ENCODE results near the gene GRIA1. TPM values are rescaled to one million over a fixed set of nuclear protein-coding genes. Genes with fewer than 3 reads are reported as not detected.

The GRIA1 gene
- total RNA-seq, 3 donors from 2014 or later (not counting 1 experiment from before 2014, with no cell fraction given): not detected

DNA sequence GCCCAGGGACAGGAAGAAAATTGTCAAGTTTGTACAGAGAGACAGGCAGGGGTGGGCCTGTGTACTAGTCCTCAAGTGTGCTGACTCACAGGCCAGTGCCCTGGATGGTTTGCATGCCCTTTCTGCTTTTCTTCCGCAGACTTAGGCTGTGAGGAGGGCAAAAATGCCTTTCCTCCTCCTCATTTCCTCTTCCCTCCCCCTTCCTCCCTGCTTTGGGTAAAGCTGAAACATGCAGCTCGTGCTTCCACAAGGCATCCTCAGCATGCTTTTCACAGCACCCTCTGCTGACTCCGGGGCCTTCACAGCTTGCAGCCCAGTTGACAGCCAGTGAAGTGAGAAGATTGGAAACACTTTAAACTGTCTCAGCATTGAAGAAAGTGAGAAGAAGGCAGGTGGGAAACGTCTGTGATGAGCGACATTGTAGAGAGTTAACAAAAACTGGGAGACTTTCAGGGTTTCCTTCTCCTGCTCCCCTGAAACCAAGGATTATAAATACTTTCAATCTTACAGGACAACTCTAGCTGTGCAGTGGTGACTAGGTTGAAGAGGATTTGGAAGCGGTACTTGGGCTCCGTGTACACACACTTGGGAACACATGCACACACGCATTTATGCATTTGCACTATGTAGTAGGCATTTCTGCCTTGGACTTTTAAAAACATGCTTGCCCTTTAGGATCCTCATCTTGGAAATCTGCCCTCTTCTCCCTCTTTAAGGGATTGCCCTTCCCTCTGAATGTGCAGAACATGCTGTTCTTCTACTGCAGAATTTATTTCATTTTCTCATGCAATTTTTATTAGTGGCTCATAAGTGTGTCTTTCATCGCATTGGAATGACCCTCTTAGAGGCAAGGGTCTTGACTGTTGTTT, 138.8 kb downstream of the GRIA1 start:
- WGBS (ENCODE audit: insufficient coverage): 53% methylated on average over 7 of the region's 9 CpGs
- ATAC-seq: no peak
- no peaks in the 10 kb centered on the region for H3K4me1 Mint-ChIP-seq

DNA sequence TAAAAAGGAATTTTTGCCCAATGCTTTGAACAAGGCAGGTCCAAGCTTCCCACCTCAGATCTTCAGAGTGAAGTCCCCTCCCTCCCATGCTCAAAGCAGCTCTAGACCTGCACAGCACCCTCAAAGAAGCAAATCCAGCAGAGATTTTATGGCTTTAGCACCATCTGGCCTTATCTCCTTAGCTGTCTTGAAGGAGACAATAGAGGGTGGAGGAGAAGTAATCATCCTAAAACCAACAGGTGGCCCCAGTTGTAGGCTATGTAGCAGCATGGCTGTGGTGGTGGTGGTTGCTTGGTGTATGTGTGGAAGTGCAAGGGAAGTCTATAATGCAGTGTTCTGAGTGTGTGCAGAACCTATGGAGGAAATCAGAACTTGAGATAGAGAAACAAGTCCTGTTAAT, 140.1 kb downstream of the GRIA1 start:
- TF ChIP-seq CTCF (IDR thresholded peaks at IDR 0.05): no peak
- no peaks in the 10 kb centered on the region for H3K9me3 Mint-ChIP-seq
- H3K4me1 Mint-ChIP-seq: no peaks in the 10 kb centered on the region
- ATAC-seq (no peak), DNase-seq (no peak)
- intact Hi-C loops (cut with micrococcal nuclease): no loop called here
- H3K27ac Mint-ChIP-seq: no peak overlapping the region
- H3K9me3 ChIP-seq (ENCODE audit: control insufficient read depth, insufficient read depth, low read length): no peaks in the 10 kb centered on the region
- no peaks in the 10 kb centered on the region for H3K36me3 Mint-ChIP-seq
- no peaks in the 10 kb centered on the region for H3K27me3 ChIP-seq (ENCODE audit: control insufficient read depth, insufficient read depth, low read length)
- no peak overlapping the region for H3K4me3 ChIP-seq (ENCODE audit: low read length)
- no peaks in the 10 kb centered on the region for H3K27me3 Mint-ChIP-seq (ENCODE audit: low read depth in 2 of 2)
- no peak overlapping the region for H3K4me3 Mint-ChIP-seq
- no peaks in the 10 kb centered on the region for H3K4me1 ChIP-seq (ENCODE audit: control insufficient read depth, insufficient read depth, low read length)
- no peaks in the 10 kb centered on the region for H3K36me3 ChIP-seq (ENCODE audit: control insufficient read depth, insufficient read depth, low read length)
- no peak overlapping the region for H3K27ac ChIP-seq (ENCODE audit: low read length)

More for the DNA sequence above, 138.8 kb downstream of the GRIA1 start:
- no peak overlapping the region for H3K27ac Mint-ChIP-seq
- Histone ChIP-seq H3K27ac (ENCODE audit: low read length) (no peak overlapping the region), H3K9me3 (ENCODE audit: control insufficient read depth, insufficient read depth, low read length) (no peaks in the 10 kb centered on the region), H3K4me1 (ENCODE audit: control insufficient read depth, insufficient read depth, low read length) (no peaks in the 10 kb centered on the region), H3K27me3 (ENCODE audit: control insufficient read depth, insufficient read depth, low read length) (no peaks in the 10 kb centered on the region), H3K4me3 (ENCODE audit: low read length) (no peak overlapping the region), H3K36me3 (ENCODE audit: control insufficient read depth, insufficient read depth, low read length) (no peaks in the 10 kb centered on the region)
- DNase-seq: no peak
- intact Hi-C loops (cut with micrococcal nuclease): no loop called here
- H3K36me3 Mint-ChIP-seq: no peaks in the 10 kb centered on the region
- no peak overlapping the region for H3K4me3 Mint-ChIP-seq
- peaks cover 0 to 8% of the 10 kb centered on the region in 2 donors for H3K27me3 Mint-ChIP-seq (ENCODE audit: low read depth in 2 of 2)
- no peak for TF ChIP-seq CTCF (IDR thresholded peaks at IDR 0.05)
- H3K9me3 Mint-ChIP-seq: no peaks in the 10 kb centered on the region

DNA sequence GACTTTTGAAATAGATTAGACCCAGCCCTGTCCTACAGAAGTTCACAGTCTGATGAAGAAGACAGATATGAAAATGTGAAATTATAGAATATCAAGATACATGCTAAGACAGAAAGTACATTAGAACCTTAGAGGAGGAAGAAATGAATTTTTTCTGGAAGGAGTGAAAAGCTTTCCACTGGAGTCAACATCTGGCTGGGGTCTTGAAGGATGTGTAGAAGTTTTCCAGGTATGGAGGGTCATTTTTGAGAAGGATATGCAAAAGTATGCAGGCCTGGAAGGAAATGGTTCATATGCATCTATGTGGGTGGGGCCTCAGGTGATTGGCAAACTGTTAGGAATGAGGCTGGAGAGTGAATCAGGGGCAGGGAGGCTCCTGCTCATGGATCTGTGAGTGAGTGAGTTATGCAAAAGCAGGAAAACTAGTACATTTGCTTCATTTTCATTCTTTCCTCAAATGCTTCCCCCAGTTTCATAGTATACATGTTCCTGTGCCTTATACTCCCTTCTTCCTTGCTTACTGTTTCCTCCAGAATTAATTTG, 142.3 kb downstream of the GRIA1 start:
- H3K4me3 Mint-ChIP-seq: no peak overlapping the region
- ATAC-seq (no peak), DNase-seq (no peak)
- no peak for TF ChIP-seq CTCF (IDR thresholded peaks at IDR 0.05)
- Histone ChIP-seq H3K4me3 (ENCODE audit: low read length) (no peak overlapping the region), H3K27ac (ENCODE audit: low read length) (no peak overlapping the region), H3K9me3 (ENCODE audit: control insufficient read depth, insufficient read depth, low read length) (no peaks in the 10 kb centered on the region), H3K36me3 (ENCODE audit: control insufficient read depth, insufficient read depth, low read length) (no peaks in the 10 kb centered on the region), H3K4me1 (ENCODE audit: control insufficient read depth, insufficient read depth, low read length) (no peaks in the 10 kb centered on the region), H3K27me3 (ENCODE audit: control insufficient read depth, insufficient read depth, low read length) (no peaks in the 10 kb centered on the region)
- intact Hi-C loops (cut with micrococcal nuclease): no loop called here
- H3K27me3 Mint-ChIP-seq (ENCODE audit: low read depth in 2 of 2): no peaks in the 10 kb centered on the region
- no peaks in the 10 kb centered on the region for H3K9me3 Mint-ChIP-seq
- H3K36me3 Mint-ChIP-seq: no peaks in the 10 kb centered on the region
- no peak overlapping the region for H3K27ac Mint-ChIP-seq
- no peaks in the 10 kb centered on the region for H3K4me1 Mint-ChIP-seq
